ENCODE data around the gene NCKAP5.

DNA sequence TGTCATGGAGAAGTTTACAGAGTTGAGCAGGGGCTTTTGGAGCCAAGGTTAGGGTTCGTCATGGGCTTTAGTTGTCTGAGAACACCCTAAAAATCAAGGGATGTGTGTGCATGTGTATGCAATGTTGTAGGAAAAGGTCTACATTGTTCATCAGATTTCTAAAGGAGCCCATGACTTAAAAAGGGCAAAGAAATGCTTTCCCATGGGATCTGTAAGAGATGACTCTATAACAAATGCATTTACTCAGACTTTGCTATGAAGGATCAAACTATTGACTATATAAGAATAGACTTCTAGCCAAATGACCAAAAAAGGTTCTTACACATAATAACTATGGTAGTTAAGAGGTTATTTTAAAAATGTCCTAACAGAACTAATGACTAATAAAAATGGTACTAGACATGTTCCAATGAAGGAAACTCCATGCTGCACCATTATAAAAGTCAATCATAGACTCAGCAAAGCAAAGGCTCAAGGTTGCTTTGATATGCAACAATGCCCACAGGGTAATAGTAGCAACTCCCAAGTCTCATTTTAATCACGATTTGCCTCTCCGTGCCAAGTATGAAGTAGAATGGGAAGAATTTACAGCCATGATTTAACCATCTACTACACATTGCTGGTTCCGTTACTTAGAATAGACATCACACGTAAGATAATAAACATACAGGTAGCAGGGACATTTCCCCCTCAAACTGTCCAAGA lies 158.5 kb downstream of the NCKAP5 start:
- TF ChIP-seq, protein P1, sequence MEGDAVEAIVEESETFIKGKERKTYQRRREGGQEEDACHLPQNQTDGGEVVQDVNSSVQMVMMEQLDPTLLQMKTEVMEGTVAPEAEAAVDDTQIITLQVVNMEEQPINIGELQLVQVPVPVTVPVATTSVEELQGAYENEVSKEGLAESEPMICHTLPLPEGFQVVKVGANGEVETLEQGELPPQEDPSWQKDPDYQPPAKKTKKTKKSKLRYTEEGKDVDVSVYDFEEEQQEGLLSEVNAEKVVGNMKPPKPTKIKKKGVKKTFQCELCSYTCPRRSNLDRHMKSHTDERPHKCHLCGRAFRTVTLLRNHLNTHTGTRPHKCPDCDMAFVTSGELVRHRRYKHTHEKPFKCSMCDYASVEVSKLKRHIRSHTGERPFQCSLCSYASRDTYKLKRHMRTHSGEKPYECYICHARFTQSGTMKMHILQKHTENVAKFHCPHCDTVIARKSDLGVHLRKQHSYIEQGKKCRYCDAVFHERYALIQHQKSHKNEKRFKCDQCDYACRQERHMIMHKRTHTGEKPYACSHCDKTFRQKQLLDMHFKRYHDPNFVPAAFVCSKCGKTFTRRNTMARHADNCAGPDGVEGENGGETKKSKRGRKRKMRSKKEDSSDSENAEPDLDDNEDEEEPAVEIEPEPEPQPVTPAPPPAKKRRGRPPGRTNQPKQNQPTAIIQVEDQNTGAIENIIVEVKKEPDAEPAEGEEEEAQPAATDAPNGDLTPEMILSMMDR (IDR thresholded peaks at IDR 0.05) = no peak
- no peak for TF ChIP-seq POLR2A (IDR thresholded peaks at IDR 0.05)
